B cell (primary cell): ENCODE data around the gene SART3. TPM values are rescaled to one million over a fixed set of nuclear protein-coding genes. Genes with fewer than 3 reads are reported as not detected.

ENCODE experiments used
- polyA plus RNA-seq: library from polyadenylated mRNA; depleted of rRNA; stranded (reverse); fragments of >200 nt; gene quantifications from 2 replicates; pipeline ENCODE4 v1.2.3, GENCODE V29; 2012
- total RNA-seq, 2 donors: library from RNA; stranded (reverse); fragments of 120-200 nt in 1 of 2; gene quantifications; 1 replicate in 1 of 2; 2 replicates in 1 of 2; pipeline versions ENCODE4 v1.2.3 to v1.2.4, GENCODE V29; 2013 to 2022

Gene SART3
- total and polyA plus RNA-seq, 2 donors (not counting 1 experiment from before 2014, with no cell fraction given) = 24.1 to 131 TPM

Other genes with a start within 250 kb of the SART3 start
- 0.49 and 0.54 TPM in 2 replicates for gene CMKLR1, start 221.9 kb downstream of the SART3 start, total RNA-seq
- gene CMKLR1, start 221.9 kb downstream of the SART3 start, polyA plus RNA-seq = 0.06 and 0.10 TPM in 2 replicates
- 9.1 and 9.7 TPM in 2 replicates for gene FICD, start 45.9 kb downstream of the SART3 start, total RNA-seq
- 1.2 and 1.3 TPM in 2 replicates for gene FICD, start 45.9 kb downstream of the SART3 start, polyA plus RNA-seq
- gene ISCU, start 1.4 kb upstream of the SART3 start, total RNA-seq = 190 and 209 TPM in 2 replicates
- gene ISCU, start 1.4 kb upstream of the SART3 start, polyA plus RNA-seq = 166 and 173 TPM in 2 replicates
- 0.25 TPM in 1 of 2 replicates, not detected in the other for gene TMEM119, start 36.9 kb upstream of the SART3 start, total RNA-seq
- not detected in 2 replicates for gene TMEM119, start 36.9 kb upstream of the SART3 start, polyA plus RNA-seq
- 6.1 and 6.2 TPM in 2 replicates for gene SELPLG, start 72.7 kb upstream of the SART3 start, total RNA-seq
- 4.7 and 8.0 TPM in 2 replicates for gene SELPLG, start 72.7 kb upstream of the SART3 start, polyA plus RNA-seq
- 58.9 and 68.0 TPM in 2 replicates for gene CORO1C, start 170.3 kb upstream of the SART3 start, total RNA-seq
- gene CORO1C, start 170.3 kb upstream of the SART3 start, polyA plus RNA-seq = 19.2 and 26.6 TPM in 2 replicates